Mesothelial cell of epicardium (in vitro differentiated cells): ENCODE results near the gene SERPINA5. TPM values are rescaled to one million over a fixed set of nuclear protein-coding genes. Genes with fewer than 3 reads are reported as not detected.

Experiments
- DNase-seq, 2 experiments: peaks; one replicate each; pipeline ENCODE4 v3.0.0; 2021; ENCODE audit warnings: low spot score in 2 of 2; ENCODE audit not compliant: unreplicated experiment in 2 of 2
- H3K27ac Mint-ChIP-seq: 2 replicates; pipeline ENCODE4 v1.8.0; 2021; ENCODE audit warnings: mixed read lengths
- H3K27me3 Mint-ChIP-seq: 2 replicates; pipeline ENCODE4 v1.8.0; 2021; ENCODE audit warnings: low read depth, mixed read lengths
- H3K36me3 Mint-ChIP-seq: 2 replicates; pipeline ENCODE4 v1.8.0; 2021; ENCODE audit warnings: mixed read lengths
- H3K4me1 Mint-ChIP-seq: 2 replicates; pipeline ENCODE4 v1.8.0; 2021; ENCODE audit warnings: mixed read lengths
- H3K4me3 Mint-ChIP-seq: 2 replicates; pipeline ENCODE4 v1.8.0; 2021; ENCODE audit warnings: mild to moderate bottlenecking, moderate library complexity, mixed read lengths
- H3K9me3 Mint-ChIP-seq: 2 replicates; pipeline ENCODE4 v1.8.0; 2021; ENCODE audit warnings: mixed read lengths
- total RNA-seq: library from RNA; stranded (reverse); gene quantifications from 3 replicates; pipeline ENCODE4 v1.2.1, GENCODE V29; 2021
- TF ChIP-seq, protein P1 (sequence below): fragments of 200-600 bp; sonication (generic); IDR thresholded peaks from one replicate; pipeline ENCODE4 v1.5.0; 2021; ENCODE audit warnings: antibody characterized with exemption; ENCODE audit not compliant: unreplicated experiment

SERPINA5 gene
- total RNA-seq, 1 donor from 2014 or later: 0.16 TPM

DNA sequence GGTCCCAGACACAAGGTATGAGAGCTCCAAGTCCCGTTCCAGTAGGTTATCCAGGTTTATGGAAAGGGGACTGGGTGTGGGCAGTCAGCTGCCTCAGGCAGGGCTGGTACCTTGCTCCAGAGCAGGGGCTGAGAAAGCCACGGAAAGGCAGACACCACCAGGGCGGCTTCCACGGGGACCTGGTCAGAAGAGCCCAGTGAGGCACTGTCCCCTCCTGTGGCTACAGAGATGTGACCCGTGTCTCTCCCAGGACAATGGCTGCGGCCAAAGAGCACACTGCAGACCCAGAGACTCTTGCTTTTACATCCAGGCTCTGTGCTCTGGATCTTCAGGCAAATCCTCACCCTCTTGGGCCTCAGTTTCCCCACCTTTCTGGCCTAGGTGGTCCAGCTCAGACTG, 11.2 kb upstream of the SERPINA5 start:
- TF ChIP-seq, protein P1, sequence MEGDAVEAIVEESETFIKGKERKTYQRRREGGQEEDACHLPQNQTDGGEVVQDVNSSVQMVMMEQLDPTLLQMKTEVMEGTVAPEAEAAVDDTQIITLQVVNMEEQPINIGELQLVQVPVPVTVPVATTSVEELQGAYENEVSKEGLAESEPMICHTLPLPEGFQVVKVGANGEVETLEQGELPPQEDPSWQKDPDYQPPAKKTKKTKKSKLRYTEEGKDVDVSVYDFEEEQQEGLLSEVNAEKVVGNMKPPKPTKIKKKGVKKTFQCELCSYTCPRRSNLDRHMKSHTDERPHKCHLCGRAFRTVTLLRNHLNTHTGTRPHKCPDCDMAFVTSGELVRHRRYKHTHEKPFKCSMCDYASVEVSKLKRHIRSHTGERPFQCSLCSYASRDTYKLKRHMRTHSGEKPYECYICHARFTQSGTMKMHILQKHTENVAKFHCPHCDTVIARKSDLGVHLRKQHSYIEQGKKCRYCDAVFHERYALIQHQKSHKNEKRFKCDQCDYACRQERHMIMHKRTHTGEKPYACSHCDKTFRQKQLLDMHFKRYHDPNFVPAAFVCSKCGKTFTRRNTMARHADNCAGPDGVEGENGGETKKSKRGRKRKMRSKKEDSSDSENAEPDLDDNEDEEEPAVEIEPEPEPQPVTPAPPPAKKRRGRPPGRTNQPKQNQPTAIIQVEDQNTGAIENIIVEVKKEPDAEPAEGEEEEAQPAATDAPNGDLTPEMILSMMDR: no peak
- H3K27me3 Mint-ChIP-seq: peaks cover 25% of the 10 kb centered on the region
- no peaks in the 10 kb centered on the region for H3K36me3 Mint-ChIP-seq
- H3K27ac Mint-ChIP-seq: no peak overlapping the region
- no peaks in the 10 kb centered on the region for H3K9me3 Mint-ChIP-seq
- no peak for DNase-seq
- H3K4me3 Mint-ChIP-seq: no peak overlapping the region
- H3K4me1 Mint-ChIP-seq: no peaks in the 10 kb centered on the region

DNA sequence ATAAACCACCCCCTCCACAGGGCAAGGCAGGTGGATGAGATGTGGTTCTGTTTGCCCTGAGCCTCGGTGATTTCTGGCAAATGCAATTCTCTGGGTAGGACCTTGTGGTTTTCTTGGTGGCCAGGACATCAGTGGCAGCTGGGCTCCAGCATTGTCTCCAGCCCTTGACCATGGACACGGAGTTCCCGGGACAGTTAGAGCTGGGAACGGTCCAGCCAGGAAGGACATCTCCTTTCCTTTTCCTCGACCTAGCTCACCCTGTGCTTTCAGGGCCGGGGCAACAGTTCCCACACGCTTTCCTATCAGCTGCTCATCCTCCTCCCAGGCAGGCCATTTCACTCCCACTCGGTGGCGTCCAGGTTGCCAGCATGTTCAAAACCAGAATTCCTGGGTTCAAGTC, 10.8 kb upstream of the SERPINA5 start:
- Mint-ChIP-seq H3K27ac (no peak overlapping the region), H3K27me3 (peaks cover 25% of the 10 kb centered on the region), H3K9me3 (no peaks in the 10 kb centered on the region), H3K4me3 (no peak overlapping the region), H3K36me3 (no peaks in the 10 kb centered on the region), H3K4me1 (no peaks in the 10 kb centered on the region)
- TF ChIP-seq, protein P1: no peak
- no peak for DNase-seq

DNA sequence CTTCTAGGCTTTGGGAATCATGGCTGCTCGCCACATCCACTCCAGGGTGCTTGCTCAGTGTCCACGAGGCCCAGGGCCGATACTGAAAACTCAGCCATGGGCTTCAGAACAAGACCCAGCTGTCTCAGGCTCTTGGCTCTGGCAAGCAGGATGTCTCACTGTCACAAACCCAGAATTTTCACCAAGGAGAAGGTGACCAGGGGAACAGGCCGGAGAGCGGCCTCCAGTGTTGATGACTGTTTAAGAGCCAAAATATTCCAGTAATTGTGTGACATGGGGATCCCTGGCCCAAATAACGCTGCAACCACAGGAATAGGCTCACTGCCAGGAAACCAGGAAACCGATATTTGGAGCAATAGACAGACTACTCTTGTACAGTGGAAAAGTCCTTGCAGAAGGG, 9.8 kb upstream of the SERPINA5 start:
- H3K4me3 Mint-ChIP-seq: no peak overlapping the region
- TF ChIP-seq, protein P1: no peak
- no peak overlapping the region for H3K27ac Mint-ChIP-seq
- no peaks in the 10 kb centered on the region for H3K36me3 Mint-ChIP-seq
- no peak for DNase-seq
- H3K9me3 Mint-ChIP-seq: no peaks in the 10 kb centered on the region
- no peaks in the 10 kb centered on the region for H3K4me1 Mint-ChIP-seq
- peaks cover 18% of the 10 kb centered on the region for H3K27me3 Mint-ChIP-seq

DNA sequence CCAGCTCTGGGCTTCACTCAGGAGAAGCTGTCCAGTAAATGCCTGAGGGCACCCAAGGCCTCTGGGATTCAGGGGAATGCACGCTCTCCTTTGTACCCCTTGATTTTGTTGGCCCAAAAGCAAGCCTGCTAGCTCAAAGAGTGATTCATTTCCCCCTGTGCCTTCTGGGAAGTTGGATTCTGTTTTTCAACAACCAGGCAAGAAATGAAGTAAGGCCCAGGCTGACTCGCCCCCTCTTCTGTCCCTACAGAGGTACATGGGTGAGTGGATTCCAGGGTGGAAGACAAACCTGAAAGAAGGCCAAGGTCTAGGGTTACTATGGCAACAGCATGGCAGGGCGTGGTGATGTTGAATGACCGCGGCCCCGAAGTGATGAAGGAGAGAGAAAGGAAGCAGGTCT, 9.3 kb upstream of the SERPINA5 start:
- TF ChIP-seq, protein P1: no peak
- Mint-ChIP-seq H3K9me3 (no peaks in the 10 kb centered on the region), H3K27me3 (peaks cover 14% of the 10 kb centered on the region), H3K27ac (no peak overlapping the region), H3K36me3 (no peaks in the 10 kb centered on the region), H3K4me3 (no peak overlapping the region), H3K4me1 (no peaks in the 10 kb centered on the region)
- no peak for DNase-seq

DNA sequence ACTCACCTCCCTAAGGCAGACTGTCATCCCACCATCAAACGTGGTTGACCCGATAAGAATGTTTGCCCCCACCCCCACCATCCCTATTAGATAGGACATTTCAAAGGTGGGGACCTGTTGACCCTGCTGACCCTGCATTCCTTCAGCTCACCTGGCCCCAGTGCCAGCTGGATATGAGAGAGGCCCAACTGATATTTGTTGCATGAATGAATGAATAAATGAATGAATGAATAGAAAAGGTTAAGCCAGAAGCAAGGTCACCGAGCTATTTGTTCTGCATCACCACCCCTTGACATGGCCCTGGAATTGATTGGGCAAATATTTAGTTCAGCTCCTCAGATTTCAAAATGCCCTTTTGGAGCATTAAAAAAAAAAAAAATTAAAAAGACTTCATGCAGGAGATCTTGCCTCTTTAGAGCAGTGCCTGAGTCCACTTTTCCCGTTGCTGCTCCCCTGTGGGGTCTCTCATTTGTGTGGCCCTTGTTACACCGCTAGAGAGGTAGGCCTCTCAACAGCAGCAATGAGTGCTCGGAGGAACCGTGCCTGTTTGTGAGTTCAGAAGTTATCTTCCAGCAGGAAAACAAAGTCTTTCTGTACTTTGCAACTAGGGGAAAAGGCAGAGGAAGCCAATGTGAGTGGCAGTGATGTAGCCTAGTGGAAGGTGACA, 8.5 kb upstream of the SERPINA5 start:
- Mint-ChIP-seq H3K4me3 (no peak overlapping the region), H3K36me3 (no peaks in the 10 kb centered on the region), H3K4me1 (no peaks in the 10 kb centered on the region), H3K27me3 (peaks cover 10% of the 10 kb centered on the region), H3K9me3 (no peaks in the 10 kb centered on the region), H3K27ac (no peak overlapping the region)
- TF ChIP-seq, protein P1: no peak
- DNase-seq: no peak
